K562 (cell line): ENCODE data around the gene VSTM1.

Experiments used
- EP300 ChIP-seq: IDR thresholded peaks from 2 replicates; pipeline ENCODE4 v1.6.1; 2012; ENCODE audit warnings: low read length, improper control_type of control experiment
- GTF2F1 ChIP-seq: IDR thresholded peaks from 2 replicates; pipeline ENCODE4 v1.6.1; 2011; ENCODE audit warnings: low read depth, low read length, improper control_type of control experiment
- MAX ChIP-seq: sonication (generic); formaldehyde crosslinking; IDR thresholded peaks from 2 replicates; pipeline ENCODE4 v1.9.0; 2022; ENCODE audit warnings: mild to moderate bottlenecking, missing genetic modification reagents
- NR1H2 ChIP-seq: sonication (generic); formaldehyde crosslinking; IDR thresholded peaks from 2 replicates; pipeline ENCODE4 v1.4.0; 2020; ENCODE audit warnings: mild to moderate bottlenecking, missing genetic modification reagents
- RBM25 ChIP-seq: fragments of 200-400 bp; formaldehyde crosslinking; IDR thresholded peaks from 2 replicates; pipeline ENCODE4 v1.6.1; 2018; ENCODE audit warnings: low read length, low read depth, moderate library complexity; ENCODE audit not compliant: severe bottlenecking
- RFX5 ChIP-seq: IDR thresholded peaks from 2 replicates; pipeline ENCODE4 v1.6.1; 2011; ENCODE audit warnings: low read depth, mild to moderate bottlenecking, improper control_type of control experiment, low read length
- SNIP1 ChIP-seq: fragments of 450-650 bp; IDR thresholded peaks from 2 replicates; pipeline ENCODE4 v1.7.1; 2017; ENCODE audit warnings: low read depth, mild to moderate bottlenecking
- YY1 ChIP-seq, 3 experiments: IDR thresholded peaks; 2 replicates each; pipeline ENCODE4 v1.6.1; 2011; ENCODE audit warnings: low read length in 2 of 3, mild to moderate bottlenecking in 2 of 3, moderate library complexity in 2 of 3, borderline replicate concordance in 1 of 3, control low read depth in 1 of 3, low read depth in 1 of 3; ENCODE audit not compliant: insufficient read depth in 3 of 3, insufficient replicate concordance in 2 of 3, control insufficient read depth in 1 of 3, insufficient read length in 1 of 3; ENCODE audit errors: extremely low read depth in 1 of 3
- ZBTB12 ChIP-seq: fragments of 250-450 bp; sonication (Bioruptor Pico); IDR thresholded peaks from 2 replicates; pipeline ENCODE4 v1.4.0; 2020
- ZNF224 ChIP-seq: sonication (generic); formaldehyde crosslinking; IDR thresholded peaks from 2 replicates; pipeline ENCODE4 v1.8.0; 2022; ENCODE audit warnings: mild to moderate bottlenecking, missing genetic modification reagents
- ZNF3 ChIP-seq: fragments of 250-450 bp; sonication (Bioruptor Pico); IDR thresholded peaks from 2 replicates; pipeline ENCODE4 v1.5.0; 2021; ENCODE audit warnings: mild to moderate bottlenecking, moderate library complexity
- ZNF589 ChIP-seq: fragments of 200-800 bp; sonication (Bioruptor generic); IDR thresholded peaks from 2 replicates; pipeline ENCODE4 v1.6.1; 2016; ENCODE audit warnings: low read depth, missing genetic modification characterization, missing compliant biosample characterization
- TF ChIP-seq, protein P1 (sequence below), 2 experiments: fragments of 450-650 bp in 1 of 2; sonication (generic) in 1 of 2; formaldehyde crosslinking in 1 of 2; IDR thresholded peaks; 2 replicates each; pipeline versions ENCODE4 v1.7.1 to v1.9.0; 2016 to 2022; ENCODE audit warnings: inconsistent platforms in 1 of 2, mild to moderate bottlenecking in 1 of 2, missing genetic modification reagents in 1 of 2

DNA sequence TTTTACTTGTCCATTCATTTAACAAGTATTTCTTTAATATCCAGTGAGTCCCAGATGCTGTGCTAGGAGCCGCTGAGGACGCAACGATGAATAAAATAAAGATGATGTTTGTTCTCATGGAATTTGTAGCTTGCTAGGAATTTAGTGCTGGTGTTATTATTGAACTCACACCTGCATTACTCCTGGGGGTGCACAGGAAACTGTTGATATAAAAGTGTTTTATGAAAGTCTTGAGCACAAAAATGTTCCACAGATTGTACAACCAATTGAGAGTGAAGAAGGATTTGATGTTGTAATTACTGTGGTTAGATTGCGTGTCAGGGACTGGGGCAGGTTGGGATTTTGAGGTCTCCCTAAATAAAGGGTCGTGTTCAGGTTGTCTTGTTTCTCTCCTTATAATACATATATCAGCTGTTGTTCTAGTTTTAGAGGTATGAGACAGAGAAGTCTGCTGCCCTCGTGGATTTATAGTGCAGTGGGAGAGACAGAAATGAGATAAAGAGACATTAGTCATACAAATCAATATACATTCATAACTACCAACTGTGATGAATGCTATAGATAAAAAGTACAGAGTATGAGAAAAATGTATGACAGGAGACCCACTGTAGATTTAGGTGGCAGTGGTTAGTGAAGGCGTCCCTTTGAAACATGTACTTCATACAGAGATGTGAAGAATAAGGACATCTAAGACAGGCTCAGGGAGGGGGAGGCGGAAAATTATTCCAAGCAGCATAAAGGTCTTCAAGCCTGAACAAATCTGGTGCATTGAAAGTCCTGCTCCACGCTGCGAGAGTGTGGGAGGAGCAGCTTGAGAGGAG lies 61.0 kb downstream of the VSTM1 start:
- no peak for TF ChIP-seq ZNF589 (CRISPR knock-in tag)
- no peak for TF ChIP-seq GTF2F1
- TF ChIP-seq EP300 = no peak
- no peak for TF ChIP-seq ZBTB12
- no peak for TF ChIP-seq SNIP1
- TF ChIP-seq NR1H2 (CRISPR knock-in tag) = no peak
- no peak for TF ChIP-seq YY1 (IDR thresholded peaks at IDR 0.05; ENCODE audit: borderline replicate concordance in 1 of 3, control insufficient read depth in 1 of 3, extremely low read depth in 1 of 3, insufficient read depth in 3 of 3, insufficient read length in 1 of 3, insufficient replicate concordance in 2 of 3, low read depth in 1 of 3, low read length in 2 of 3)
- TF ChIP-seq ZNF3 (CRISPR knock-in tag) = no peak
- TF ChIP-seq, protein P1, sequence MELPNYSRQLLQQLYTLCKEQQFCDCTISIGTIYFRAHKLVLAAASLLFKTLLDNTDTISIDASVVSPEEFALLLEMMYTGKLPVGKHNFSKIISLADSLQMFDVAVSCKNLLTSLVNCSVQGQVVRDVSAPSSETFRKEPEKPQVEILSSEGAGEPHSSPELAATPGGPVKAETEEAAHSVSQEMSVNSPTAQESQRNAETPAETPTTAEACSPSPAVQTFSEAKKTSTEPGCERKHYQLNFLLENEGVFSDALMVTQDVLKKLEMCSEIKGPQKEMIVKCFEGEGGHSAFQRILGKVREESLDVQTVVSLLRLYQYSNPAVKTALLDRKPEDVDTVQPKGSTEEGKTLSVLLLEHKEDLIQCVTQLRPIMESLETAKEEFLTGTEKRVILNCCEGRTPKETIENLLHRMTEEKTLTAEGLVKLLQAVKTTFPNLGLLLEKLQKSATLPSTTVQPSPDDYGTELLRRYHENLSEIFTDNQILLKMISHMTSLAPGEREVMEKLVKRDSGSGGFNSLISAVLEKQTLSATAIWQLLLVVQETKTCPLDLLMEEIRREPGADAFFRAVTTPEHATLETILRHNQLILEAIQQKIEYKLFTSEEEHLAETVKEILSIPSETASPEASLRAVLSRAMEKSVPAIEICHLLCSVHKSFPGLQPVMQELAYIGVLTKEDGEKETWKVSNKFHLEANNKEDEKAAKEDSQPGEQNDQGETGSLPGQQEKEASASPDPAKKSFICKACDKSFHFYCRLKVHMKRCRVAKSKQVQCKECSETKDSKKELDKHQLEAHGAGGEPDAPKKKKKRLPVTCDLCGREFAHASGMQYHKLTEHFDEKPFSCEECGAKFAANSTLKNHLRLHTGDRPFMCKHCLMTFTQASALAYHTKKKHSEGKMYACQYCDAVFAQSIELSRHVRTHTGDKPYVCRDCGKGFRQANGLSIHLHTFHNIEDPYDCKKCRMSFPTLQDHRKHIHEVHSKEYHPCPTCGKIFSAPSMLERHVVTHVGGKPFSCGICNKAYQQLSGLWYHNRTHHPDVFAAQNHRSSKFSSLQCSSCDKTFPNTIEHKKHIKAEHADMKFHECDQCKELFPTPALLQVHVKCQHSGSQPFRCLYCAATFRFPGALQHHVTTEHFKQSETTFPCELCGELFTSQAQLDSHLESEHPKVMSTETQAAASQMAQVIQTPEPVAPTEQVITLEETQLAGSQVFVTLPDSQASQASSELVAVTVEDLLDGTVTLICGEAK (IDR thresholded peaks at IDR 0.05) = no peak
- TF ChIP-seq, protein P1 (CRISPR knock-in tag; IDR thresholded peaks at IDR 0.05) = no peak
- no peak for TF ChIP-seq RBM25
- no peak for TF ChIP-seq RFX5
- no peak for TF ChIP-seq MAX (CRISPR knock-in tag)
- TF ChIP-seq ZNF224 (CRISPR knock-in tag) = no peak
